ENCODE data around the gene RSPO1.
"Not testable (repeated sequence)": the region's sequence is repeated elsewhere in the genome, so short reads cannot be mapped to it uniquely, and the experiment has no call there.

The RSPO1 gene

GRCh38 chr1:37612186-37612585 is 22.5 kb downstream of the RSPO1 start:
- DNase-seq, result no peak

GRCh38 chr1:37609994-37610393 is 24.7 kb downstream of the RSPO1 start:
- no peak for DNase-seq

GRCh38 chr1:37609002-37609401 is 25.7 kb downstream of the RSPO1 start:
- DNase-seq, result no peak

DNA sequence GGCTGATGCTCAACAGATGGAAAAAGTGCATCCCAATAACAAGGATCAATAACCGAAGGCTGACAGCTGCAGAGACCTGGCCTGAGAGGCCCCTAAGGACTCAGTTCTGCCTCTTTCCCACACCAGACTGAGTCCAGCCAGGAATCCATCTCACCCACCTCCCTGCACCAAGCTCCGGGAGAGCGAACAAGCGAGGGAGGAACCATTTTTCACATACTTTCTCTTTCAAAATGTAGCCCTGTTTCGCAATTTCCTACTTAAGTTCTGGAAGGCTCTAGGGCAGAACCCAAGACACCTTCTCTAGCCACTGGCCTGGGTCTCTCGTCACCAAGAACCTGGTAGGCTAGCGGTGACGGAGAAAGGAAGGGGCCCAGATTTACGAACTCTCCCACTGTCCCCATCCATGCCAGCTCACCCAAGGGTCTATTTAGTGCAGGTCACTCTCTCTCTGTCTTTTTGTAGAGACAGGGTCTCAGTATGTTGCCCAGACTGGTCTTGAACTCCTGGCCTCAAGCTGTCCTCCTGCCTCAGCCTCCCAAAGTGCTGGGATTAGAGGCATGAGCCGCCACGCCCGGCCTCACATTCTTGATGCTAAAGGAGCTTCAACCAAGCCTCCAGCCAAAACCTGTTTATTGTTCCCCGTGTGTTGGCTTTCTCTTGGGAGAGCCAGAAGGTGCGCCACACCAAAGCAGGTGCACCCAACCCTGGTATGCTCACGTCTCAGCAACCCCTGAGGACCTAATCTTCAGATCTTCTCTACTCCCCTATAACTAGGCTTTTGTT is 28.0 kb downstream of the RSPO1 start:
- DNase-seq, result no peak

DNA sequence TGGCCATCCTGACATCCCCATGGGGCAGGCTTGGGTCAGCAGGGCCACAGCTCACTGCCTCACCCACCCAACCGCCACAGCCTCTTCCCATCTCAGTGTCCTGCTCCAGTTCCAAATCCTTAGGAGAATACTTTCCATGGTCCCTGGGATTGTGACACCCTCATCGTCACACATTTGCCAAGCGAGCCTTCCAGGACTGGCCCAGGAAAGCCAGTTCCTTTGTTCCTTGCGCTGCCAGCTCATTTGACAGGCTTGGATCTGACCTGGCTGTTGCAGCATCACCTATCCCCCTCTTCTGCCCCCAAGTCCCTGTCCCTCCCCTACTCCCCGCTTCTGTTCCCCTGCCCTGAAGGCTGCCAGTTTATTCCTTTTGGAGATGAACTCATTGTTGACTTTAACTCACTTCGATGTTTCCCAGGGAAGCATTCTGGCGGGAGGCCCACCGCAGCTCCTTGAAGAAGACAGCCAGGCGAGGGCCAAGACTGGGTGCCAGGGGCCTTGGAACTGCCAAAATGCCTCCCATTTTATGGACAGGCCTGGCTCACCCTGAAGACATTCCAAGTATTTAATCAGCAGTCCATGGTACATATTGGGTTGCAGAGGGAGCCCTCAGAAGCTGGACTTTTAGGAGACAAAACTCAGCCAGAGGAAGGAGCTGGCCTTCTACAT is 28.8 kb downstream of the RSPO1 start:
- no peak for DNase-seq

DNA sequence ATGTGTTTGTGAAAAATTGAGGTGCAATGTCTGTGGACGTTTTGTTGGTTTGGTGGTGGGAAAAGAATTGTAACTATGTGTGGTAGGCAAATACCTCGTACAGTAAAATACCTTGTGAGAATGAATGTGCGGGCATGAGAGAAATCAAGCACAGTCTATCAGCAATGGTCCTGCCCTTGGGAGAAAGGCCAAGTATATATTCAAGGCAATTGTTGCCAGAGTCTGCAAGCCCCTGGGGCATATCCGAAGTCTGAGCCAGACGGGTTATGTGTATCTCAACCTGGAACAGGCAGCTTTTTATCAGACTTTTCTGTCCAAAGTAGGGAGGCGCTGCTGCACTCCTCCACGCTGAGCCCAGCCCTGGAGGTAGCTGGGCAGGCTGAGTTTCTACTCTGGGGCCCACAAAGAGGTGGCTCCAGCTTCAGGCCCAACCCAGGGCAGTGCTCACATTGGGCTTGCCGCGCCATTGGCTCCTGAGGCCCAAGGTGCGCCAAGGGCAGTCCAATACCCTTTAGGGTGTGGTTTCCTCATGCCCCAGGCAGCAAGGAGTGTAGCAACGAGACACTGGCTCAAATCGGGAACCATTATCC is 29.5 kb downstream of the RSPO1 start:
- no peak for DNase-seq

GRCh38 chr1:37602750-37603694 is 31.7 kb downstream of the RSPO1 start:
- peak in 1 of 2 experiments; percentile 14 for DNase-seq

- DNase-seq, result no peak
Measured at GRCh38 chr1:37601441-37601840, 33.3 kb downstream of the RSPO1 start.

DNA sequence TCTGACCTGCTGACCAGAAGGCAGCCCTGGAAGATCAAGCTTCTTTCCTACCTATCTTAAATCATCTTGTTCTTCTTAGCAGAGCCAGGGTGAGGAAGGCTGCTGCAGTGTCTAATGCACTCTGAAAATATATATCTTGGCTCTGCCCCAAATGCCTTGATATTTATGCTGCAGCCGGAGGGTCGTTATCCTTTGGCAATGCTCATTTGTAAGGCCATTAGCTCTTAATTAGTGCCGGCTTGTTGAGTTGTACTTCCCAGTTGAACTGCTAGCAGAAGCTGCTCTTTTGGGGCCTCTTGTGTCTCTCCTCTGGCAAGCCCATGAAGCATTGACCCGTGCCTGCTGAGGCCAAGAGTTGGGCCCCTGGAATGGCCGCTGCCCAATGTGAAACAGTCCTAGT is 34.8 kb downstream of the RSPO1 start:
- DNase-seq, result no peak

DNA sequence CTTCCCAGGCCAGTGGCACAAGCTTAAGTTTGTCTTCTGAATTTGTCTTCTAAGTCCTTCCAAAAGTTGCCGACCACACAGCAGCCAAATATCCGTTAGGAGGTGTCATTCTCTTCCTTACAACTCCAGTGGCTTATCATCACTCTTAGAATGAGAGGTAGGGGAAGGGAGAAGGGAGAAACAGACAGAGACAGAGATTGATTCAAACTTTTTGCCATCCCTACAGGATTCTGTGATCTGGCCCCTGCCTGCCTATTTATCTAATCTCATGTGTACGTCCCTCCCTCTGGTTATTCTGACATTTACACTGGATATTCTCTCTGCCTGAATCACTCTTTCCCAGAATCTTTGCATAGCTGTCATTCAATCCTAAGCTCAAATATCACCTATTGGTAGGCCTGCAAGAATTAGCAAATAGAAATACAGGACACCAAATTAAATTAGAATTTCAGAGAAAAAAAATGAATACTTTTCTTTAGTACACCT is 38.5 kb downstream of the RSPO1 start:
- DNase-seq, result no peak

DNA sequence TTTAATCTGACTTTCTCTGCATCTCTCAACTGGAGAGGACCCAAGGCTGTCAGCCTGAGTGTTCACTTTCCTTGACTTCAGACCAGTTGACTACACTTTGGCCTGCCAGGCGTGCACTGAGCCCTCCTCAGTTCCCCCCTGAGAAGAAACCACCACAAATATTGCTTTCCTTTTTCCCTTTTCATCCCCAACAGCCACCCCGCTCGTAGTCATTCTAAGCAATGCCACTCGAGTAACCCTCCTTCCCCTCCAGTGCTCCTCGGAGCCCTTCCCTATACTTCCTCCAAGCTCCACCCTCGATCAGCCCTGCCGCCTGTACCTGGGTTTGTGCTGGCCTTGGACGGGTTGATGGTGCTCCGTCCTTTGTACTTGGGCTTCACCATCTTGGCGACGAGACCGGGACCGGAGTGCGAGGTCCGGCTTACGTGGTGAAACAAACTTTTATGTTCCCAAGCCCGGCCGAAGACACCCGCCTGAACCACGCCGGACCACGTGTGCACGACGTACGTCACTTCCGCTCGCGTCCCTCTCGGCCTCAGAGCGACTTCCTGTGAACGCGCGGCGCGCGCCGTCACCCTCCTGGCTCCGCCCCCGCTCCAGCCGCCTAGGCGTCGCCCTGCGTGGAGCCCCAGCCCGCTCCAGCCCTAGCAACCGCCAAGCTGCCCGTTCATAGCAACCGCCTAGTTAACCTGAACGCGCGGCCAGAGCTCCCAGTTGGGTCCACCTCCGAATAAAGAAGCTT is 39.1 kb downstream of the RSPO1 start, which contains the start of gene GNL2:
Gene GNL2, minus strand, starts transcription at position 498 of the 742 bp plus-strand sequence. Its CDS starts 115 bp downstream, at position 383.
- peak; percentile 94 to 95 for DNase-seq

- no peak for DNase-seq
Measured at GRCh38 chr1:37593726-37594125, 41.0 kb downstream of the RSPO1 start.

GRCh38 chr1:37588939-37589338 is 45.8 kb downstream of the RSPO1 start:
- DNase-seq, result no peak

DNA sequence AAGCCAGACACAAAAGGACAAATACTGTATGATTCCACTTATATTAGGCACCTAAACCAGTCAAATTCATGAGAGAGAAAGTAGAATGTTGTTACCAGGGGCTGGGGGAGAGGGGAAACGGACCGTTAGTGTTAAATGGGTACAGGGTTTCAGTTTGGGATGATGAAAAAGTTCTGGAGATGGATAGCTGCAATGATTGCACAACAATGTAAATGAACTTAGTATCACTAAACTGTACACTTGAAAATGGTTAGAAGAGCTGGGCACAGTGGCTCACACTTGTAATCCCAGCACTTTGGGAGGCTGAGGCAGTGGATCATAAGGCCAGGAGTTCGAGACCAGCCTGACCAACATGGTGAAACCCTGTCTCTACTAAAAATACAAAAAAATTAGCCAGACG is 50.1 kb downstream of the RSPO1 start:
- not testable (repeated sequence) for DNase-seq

DNA sequence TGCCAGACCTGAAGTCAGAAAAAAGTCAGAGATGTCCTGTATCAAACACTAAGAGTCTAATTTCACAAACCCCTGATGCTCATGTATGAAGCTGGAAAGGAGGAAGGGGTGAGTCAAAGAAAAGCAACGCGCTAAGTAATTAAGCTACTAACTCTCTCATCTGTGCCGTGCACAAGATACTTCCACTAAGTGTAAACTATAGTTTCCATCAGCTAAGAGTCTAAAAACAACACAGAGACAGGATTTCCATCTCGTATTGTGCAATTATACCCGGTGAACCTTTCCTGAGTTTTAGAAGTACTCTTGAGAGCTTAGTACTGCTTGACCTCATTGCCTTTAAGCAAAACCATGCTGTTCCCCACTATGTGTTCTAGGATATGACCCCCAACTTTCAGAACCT is 59.0 kb downstream of the RSPO1 start:
- no peak for DNase-seq

DNA sequence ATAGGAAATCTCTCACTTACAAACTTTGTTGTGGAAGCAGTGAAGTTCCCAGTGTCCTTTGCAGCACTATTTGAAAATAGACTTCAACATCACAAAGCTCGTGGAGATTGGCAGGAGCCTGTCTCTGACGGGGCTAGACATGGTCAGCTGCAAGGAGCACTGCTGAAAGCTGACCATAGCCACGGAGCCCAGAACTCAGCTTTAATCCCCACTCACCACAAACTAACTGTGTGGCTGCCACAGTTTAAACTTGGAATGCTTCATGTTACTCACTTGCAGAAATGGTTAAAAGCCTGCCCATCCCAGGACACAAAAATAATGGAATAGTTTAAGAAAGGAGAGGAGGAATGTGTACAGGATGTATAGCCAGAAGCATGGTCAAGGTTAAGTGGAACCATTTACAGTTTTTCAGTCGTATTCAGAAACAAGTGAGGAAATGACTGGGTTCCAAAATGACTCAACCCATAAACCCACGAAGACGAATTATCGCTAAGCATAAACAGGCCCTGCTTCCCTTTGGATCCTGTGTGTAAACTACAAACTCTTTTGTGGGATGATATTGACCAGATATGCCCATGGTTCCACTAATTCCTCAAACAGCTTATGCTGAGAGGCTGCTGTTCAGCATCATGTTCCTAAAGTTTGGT is 59.7 kb downstream of the RSPO1 start:
- no peak for DNase-seq

DNA sequence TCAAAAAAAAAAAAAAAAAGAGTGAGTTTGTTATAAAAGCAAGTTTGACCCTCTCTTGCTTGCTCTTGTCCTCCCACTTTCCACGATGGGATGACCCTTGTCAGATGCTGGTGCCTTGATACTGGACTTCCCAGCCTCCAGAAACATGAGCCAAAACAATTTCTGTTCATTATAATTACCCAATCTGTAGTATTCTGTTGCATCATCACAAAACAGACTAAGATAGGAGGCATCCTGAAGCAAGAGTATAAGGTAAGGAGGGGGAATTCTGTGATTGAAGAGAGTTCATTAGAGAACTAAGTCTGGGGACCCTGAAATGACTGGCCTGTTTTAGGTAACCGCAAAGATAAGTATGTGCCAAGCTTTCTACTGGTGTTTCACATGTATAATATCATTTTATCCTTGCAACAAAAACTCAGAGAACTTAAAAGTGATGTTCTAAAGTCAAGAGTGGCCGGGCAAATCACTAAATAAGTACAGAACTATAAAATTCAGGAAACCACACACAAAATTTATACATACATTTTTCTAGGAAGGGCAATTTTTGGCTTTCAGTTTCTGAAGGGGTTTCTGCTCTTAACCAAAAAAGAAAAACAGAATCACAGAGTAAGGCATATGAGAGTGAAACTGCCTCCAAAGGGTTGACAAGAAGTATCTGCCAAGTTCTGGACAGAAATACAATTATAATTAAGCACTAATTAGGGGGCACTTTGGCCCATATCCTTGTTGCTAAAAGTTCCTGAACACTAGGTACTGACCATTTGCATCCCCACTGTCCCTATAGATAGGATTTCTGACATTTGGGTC is 64.0 kb downstream of the RSPO1 start:
- no peak for DNase-seq

DNA sequence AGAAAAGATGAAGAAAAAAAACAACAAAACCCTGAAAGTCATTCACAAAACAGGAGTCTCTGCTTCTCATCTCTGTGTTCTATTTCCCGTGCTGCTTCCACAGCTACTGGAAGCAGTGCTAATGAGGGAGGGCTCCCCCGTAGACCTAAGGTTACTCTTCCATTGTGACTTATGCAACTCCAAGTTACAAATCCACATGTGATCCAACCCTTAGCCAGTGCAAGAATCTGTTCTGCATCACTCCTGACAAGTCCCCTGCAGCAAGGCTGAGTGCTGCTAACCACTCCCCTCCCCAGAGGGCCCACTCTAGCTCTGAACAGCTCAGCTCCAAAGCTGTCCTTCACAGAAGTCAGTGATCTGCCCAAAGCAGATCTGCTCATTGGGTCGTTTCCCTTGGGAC is 67.7 kb downstream of the RSPO1 start:
- DNase-seq, result no peak

- DNase-seq, result no peak
Measured at GRCh38 chr1:37564892-37565291, 69.8 kb downstream of the RSPO1 start.

DNA sequence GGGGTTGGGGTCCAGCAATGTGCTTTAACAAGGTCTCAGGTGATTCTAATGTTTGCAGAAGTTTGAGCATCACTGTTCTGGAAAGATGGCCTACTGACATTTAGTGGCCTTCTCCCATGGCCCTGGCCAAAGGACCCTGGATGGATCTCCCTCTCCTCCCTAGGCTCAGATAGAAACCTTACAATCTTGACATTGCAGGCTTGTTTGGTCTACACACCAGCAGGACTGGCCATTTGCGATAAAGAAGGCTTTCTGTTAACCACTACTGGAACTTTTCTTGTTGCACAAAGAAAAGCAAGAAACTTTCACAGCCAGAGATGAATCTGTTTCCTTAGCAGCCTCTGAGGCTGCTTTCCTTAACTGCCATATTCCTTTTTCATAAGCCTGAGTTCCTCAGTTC is 71.7 kb downstream of the RSPO1 start:
- DNase-seq, result no peak
